IPS-NIHi7 (cell line): ENCODE results near the gene MGST3.
A peak's percentile ranks its signal among the peaks of the same experiment; 100 is the strongest.
"Not testable (repeated sequence)": the region's sequence is repeated elsewhere in the genome, so short reads cannot be mapped to it uniquely, and the experiment has no call there.

Experiments
- DNase-seq: peaks from one replicate; pipeline ENCODE4 v3.0.0; 2012; ENCODE audit warnings: mixed read lengths; ENCODE audit errors: extremely low spot score

Gene MGST3

GRCh38 chr1:165629151-165629550, 1.9 kb upstream of the MGST3 start:
- no peak for DNase-seq

- DNase-seq, result peak; percentile 66
Observed at GRCh38 chr1:165629848-165630628, 996 bp upstream of the MGST3 start.

- DNase-seq, result peak; percentile 28
Observed at GRCh38 chr1:165631342-165632151, 513 bp downstream of the MGST3 start.

GRCh38 chr1:165632152-165632469, 1.1 kb downstream of the MGST3 start:
- peak; percentile 22 for DNase-seq

- DNase-seq, result no peak
Observed at GRCh38 chr1:165632491-165632890, 1.5 kb downstream of the MGST3 start.

- no peak for DNase-seq
Observed at GRCh38 chr1:165633614-165634013, 2.6 kb downstream of the MGST3 start.

GRCh38 chr1:165634154-165634921, 3.3 kb downstream of the MGST3 start:
- no peak for DNase-seq

GRCh38 chr1:165635329-165635728, 4.3 kb downstream of the MGST3 start:
- no peak for DNase-seq

- no peak for DNase-seq
Observed at GRCh38 chr1:165635823-165636222, 4.8 kb downstream of the MGST3 start.

- no peak for DNase-seq
Observed at GRCh38 chr1:165637427-165637826, 6.4 kb downstream of the MGST3 start.

- DNase-seq, result not testable (repeated sequence)
Observed at GRCh38 chr1:165638211-165638610, 7.2 kb downstream of the MGST3 start.

GRCh38 chr1:165639821-165640623, 9.0 kb downstream of the MGST3 start:
- no peak for DNase-seq

- DNase-seq, result no peak
Observed at GRCh38 chr1:165641231-165641987, 10.4 kb downstream of the MGST3 start.

GRCh38 chr1:165644064-165644735, 13.2 kb downstream of the MGST3 start:
- DNase-seq, result no peak

GRCh38 chr1:165645654-165646366, 14.8 kb downstream of the MGST3 start:
- no peak for DNase-seq

GRCh38 chr1:165647517-165647916, 16.5 kb downstream of the MGST3 start:
- no peak for DNase-seq

- no peak for DNase-seq
Observed at GRCh38 chr1:165647970-165648369, 16.9 kb downstream of the MGST3 start.

- no peak for DNase-seq
Observed at GRCh38 chr1:165648919-165649572, 18.0 kb downstream of the MGST3 start.
